Measurements from ENCODE around the gene LAG3.
A peak's percentile ranks its signal among the peaks of the same experiment; 100 is the strongest.
"Not testable (repeated sequence)": the region's sequence is repeated elsewhere in the genome, so short reads cannot be mapped to it uniquely, and the experiment has no call there.

Gene LAG3

GRCh38 chr12:6772331-6772695 is at the start of gene LAG3:
TSS of gene LAG3 (plus strand) at chr12:6772520. CDS start at chr12:6772853, 333 bp downstream.
- Mint-ChIP-seq H3K27me3 (peaks cover 98% of the 10 kb centered on the region), H3K9me3 (no peaks in the 10 kb centered on the region), H3K4me1 (peaks cover 53% of the 10 kb centered on the region), H3K27ac (no peak within 1 kb of the TSS), H3K36me3 (no peaks in the 10 kb centered on the region), H3K4me3 (peak within 1 kb of the TSS; percentile 24)
- peak; percentile 38 for ATAC-seq

GRCh38 chr12:6722863-6723262 is 49.5 kb upstream of the LAG3 start:
- H3K4me1 Mint-ChIP-seq: peaks cover 15% of the 10 kb centered on the region
- H3K27ac Mint-ChIP-seq: no peak overlapping the region
- H3K36me3 Mint-ChIP-seq: peaks cover 9% of the 10 kb centered on the region
- ATAC-seq: no peak
- no peaks in the 10 kb centered on the region for H3K27me3 Mint-ChIP-seq
- H3K9me3 Mint-ChIP-seq: peaks cover 3% of the 10 kb centered on the region
- no peak overlapping the region for H3K4me3 Mint-ChIP-seq

- no peaks in the 10 kb centered on the region for H3K27me3 Mint-ChIP-seq
- H3K4me3 Mint-ChIP-seq: peak within 1 kb of the TSS; percentile 92
- ATAC-seq: peak; percentile 99
- peak within 1 kb of the TSS; percentile 90 for H3K27ac Mint-ChIP-seq
- H3K9me3 Mint-ChIP-seq: peaks cover 3% of the 10 kb centered on the region
- H3K4me1 Mint-ChIP-seq: peaks cover 15% of the 10 kb centered on the region
- H3K36me3 Mint-ChIP-seq: peaks cover 18% of the 10 kb centered on the region
These were observed 48.5 kb upstream of the LAG3 start, which contains the start of gene COPS7A for GRCh38 chr12:6723607-6724408. TSS of gene COPS7A (plus strand) at chr12:6724046. CDS start at chr12:6724657, 611 bp downstream.

- Mint-ChIP-seq H3K4me1 (peaks cover 15% of the 10 kb centered on the region), H3K9me3 (peaks cover 3% of the 10 kb centered on the region), H3K27ac (peak overlapping the region; percentile 90), H3K4me3 (peak overlapping the region; percentile 92), H3K36me3 (peaks cover 24% of the 10 kb centered on the region), H3K27me3 (no peaks in the 10 kb centered on the region)
- ATAC-seq: peak; percentile 58
These were observed 47.9 kb upstream of the LAG3 start for GRCh38 chr12:6724409-6724797.

GRCh38 chr12:6725350-6725749 is 47.0 kb upstream of the LAG3 start:
- Mint-ChIP-seq H3K4me3 (peak overlapping the region; percentile 92), H3K27me3 (no peaks in the 10 kb centered on the region), H3K9me3 (peaks cover 3% of the 10 kb centered on the region), H3K36me3 (peaks cover 34% of the 10 kb centered on the region), H3K4me1 (peaks cover 19% of the 10 kb centered on the region), H3K27ac (no peak overlapping the region)
- ATAC-seq: no peak

GRCh38 chr12:6729186-6729585 is 43.1 kb upstream of the LAG3 start:
- ATAC-seq: no peak
- Mint-ChIP-seq H3K9me3 (no peaks in the 10 kb centered on the region), H3K27ac (no peak overlapping the region), H3K4me1 (peaks cover 20% of the 10 kb centered on the region), H3K27me3 (no peaks in the 10 kb centered on the region), H3K36me3 (peaks cover 55% of the 10 kb centered on the region), H3K4me3 (no peak overlapping the region)

GRCh38 chr12:6730169-6730568 is 42.2 kb upstream of the LAG3 start:
- H3K36me3 Mint-ChIP-seq: peaks cover 55% of the 10 kb centered on the region
- H3K9me3 Mint-ChIP-seq: no peaks in the 10 kb centered on the region
- ATAC-seq: no peak
- no peak overlapping the region for H3K27ac Mint-ChIP-seq
- H3K4me1 Mint-ChIP-seq: peaks cover 14% of the 10 kb centered on the region
- H3K4me3 Mint-ChIP-seq: no peak overlapping the region
- H3K27me3 Mint-ChIP-seq: no peaks in the 10 kb centered on the region

GRCh38 chr12:6734506-6735387 is 37.6 kb upstream of the LAG3 start:
- ATAC-seq: no peak
- Mint-ChIP-seq H3K9me3 (no peaks in the 10 kb centered on the region), H3K27me3 (no peaks in the 10 kb centered on the region), H3K4me3 (no peak overlapping the region), H3K4me1 (peaks cover 19% of the 10 kb centered on the region), H3K27ac (no peak overlapping the region), H3K36me3 (peaks cover 33% of the 10 kb centered on the region)

GRCh38 chr12:6735448-6736191 is 36.7 kb upstream of the LAG3 start:
- Mint-ChIP-seq H3K4me3 (no peak overlapping the region), H3K27ac (no peak overlapping the region), H3K4me1 (peaks cover 12% of the 10 kb centered on the region), H3K9me3 (no peaks in the 10 kb centered on the region), H3K36me3 (peaks cover 25% of the 10 kb centered on the region), H3K27me3 (no peaks in the 10 kb centered on the region)
- ATAC-seq: peak; percentile 57

GRCh38 chr12:6736754-6737153 is 35.6 kb upstream of the LAG3 start:
- Mint-ChIP-seq H3K9me3 (no peaks in the 10 kb centered on the region), H3K27ac (no peak overlapping the region), H3K36me3 (peaks cover 13% of the 10 kb centered on the region), H3K4me1 (peaks cover 6% of the 10 kb centered on the region), H3K4me3 (no peak overlapping the region), H3K27me3 (no peaks in the 10 kb centered on the region)
- no peak for ATAC-seq

GRCh38 chr12:6742080-6742479 is 30.2 kb upstream of the LAG3 start:
- H3K4me3 Mint-ChIP-seq, ATAC-seq, H3K9me3 Mint-ChIP-seq, H3K27me3 Mint-ChIP-seq: not testable (repeated sequence)
- H3K4me1 Mint-ChIP-seq: peaks cover 18% of the 10 kb centered on the region
- peak overlapping the region; percentile 18 for H3K27ac Mint-ChIP-seq
- peaks cover 32% of the 10 kb centered on the region for H3K36me3 Mint-ChIP-seq

- Mint-ChIP-seq H3K27me3 (no peaks in the 10 kb centered on the region), H3K9me3 (peaks cover 5% of the 10 kb centered on the region), H3K4me3 (no peak overlapping the region), H3K36me3 (peaks cover 39% of the 10 kb centered on the region), H3K27ac (peak overlapping the region; percentile 18), H3K4me1 (peaks cover 25% of the 10 kb centered on the region)
- ATAC-seq: no peak
These were observed 29.5 kb upstream of the LAG3 start for GRCh38 chr12:6742834-6743233.

- not testable (repeated sequence) for H3K9me3 Mint-ChIP-seq, ATAC-seq, H3K4me3 Mint-ChIP-seq, H3K27me3 Mint-ChIP-seq, H3K27ac Mint-ChIP-seq
- peaks cover 30% of the 10 kb centered on the region for H3K4me1 Mint-ChIP-seq
- peaks cover 44% of the 10 kb centered on the region for H3K36me3 Mint-ChIP-seq
These were observed 29.0 kb upstream of the LAG3 start for GRCh38 chr12:6743300-6743699.

GRCh38 chr12:6745741-6746525 is 26.4 kb upstream of the LAG3 start:
- Mint-ChIP-seq H3K4me3 (no peak overlapping the region), H3K4me1 (peaks cover 34% of the 10 kb centered on the region), H3K9me3 (peaks cover 5% of the 10 kb centered on the region), H3K36me3 (peaks cover 69% of the 10 kb centered on the region), H3K27ac (peak overlapping the region; percentile 77), H3K27me3 (no peaks in the 10 kb centered on the region)
- ATAC-seq: peak; percentile 97
